HTR-8/SVneo (cell line): ENCODE results near the gene RABEP1.
"Not testable (repeated sequence)": the region's sequence is repeated elsewhere in the genome, so short reads cannot be mapped to it uniquely, and the experiment has no call there.

Experiments used
- DNase-seq: peaks from one replicate; pipeline ENCODE4 v3.0.0; 2011; ENCODE audit warnings: low spot score, mixed read lengths; ENCODE audit not compliant: insufficient read length
- FAIRE-seq: peaks from 2 replicates; lab custom pipeline; 2011; peaks lifted over from hg19 to GRCh38; lab: Jason Lieb, UNC

Gene RABEP1

DNA sequence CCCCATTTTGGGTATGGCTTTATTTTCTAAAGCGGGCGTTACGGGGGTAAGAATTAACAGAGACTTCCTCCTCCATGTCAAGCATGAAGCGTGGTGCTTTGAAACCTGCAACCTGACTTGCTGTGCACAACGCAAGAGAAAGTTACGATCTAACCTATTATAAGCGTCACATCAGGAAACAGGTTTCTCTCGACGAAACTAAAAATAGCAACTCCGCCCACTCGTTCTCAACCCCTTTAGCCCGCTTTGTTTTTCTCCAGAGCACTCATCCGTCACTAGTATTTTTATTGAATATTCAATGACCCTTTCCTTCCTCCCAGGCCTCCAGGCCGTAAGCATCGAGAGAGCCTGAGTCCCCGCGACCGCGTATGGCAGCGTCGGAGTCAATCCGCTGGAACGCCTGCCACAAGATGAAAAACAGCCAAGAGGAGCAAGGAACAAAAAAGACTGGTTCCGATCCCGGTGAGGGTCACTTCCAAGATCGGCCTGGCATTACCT lies 136.8 kb downstream of the RABEP1 start:
- no peak for FAIRE-seq
- no peak for DNase-seq

DNA sequence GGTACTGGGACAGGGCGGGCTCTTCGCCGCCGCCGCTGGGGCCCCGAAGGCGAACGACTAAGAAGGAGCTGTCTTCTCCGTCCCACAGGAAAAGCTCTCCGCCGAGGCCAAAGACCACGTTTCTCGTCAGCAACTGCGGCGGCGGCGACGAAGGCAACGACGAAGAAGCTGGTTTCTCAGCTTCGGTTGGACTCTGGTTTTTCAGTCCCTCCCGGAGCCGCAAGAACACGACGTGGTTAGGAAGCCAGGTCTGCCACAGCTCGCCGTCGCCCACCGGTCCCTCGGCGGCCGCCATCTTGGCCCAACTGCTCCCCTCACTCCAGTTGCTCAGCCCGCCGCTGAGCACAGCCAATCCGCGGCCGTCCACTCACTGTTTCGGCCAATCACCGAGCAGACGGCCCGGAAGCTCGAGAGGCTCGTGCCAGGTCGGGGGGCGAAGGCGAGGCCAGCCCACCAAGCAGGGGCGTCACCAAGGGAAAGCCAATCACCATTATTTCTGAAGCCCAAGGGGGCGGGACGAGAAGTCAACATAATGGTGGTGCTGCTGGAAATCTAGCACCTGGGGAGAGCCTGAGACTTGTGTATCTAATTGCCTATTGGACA lies 137.4 kb downstream of the RABEP1 start, which contains the start of gene NUP88:
Gene NUP88 (minus strand): TSS at position 307 of the 603 bp plus-strand sequence. CDS start 12 bp downstream, at position 295.
- FAIRE-seq (peak; percentile 96), DNase-seq (peak; percentile 99)

DNA sequence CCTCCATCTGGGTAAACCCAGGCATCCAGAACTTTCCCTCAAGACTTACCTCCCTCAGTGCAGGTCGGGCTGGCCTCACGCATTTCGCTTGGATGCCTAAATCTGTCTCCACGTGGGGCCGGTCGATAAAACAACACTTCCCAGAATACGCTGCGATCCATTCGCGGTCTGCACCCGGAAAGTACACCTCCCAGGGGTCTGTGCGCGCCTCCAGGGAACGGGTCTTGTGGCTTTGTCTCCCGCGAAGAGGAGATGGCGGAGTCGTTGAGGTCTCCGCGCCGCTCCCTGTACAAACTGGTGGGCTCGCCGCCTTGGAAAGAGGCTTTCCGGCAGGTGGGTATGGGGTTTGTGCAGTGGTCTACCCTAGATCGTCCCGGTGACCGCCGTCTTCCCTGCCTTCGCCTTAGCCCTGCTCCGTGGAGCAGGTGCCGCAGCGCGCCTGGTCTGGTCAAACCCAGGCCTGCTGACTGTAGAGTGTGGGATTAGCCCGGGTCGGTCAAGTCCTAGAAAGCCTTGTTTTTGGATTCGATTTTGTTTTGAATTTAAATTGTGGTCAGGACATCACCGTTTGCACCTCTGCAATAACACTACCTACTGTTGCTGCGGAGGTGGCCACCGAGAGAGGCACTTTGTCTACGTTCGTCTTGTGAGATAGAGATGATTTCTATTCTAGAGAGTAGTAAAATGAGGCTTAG lies 138.0 kb downstream of the RABEP1 start, which contains the start of gene RPAIN:
Gene RPAIN (plus strand): TSS at position 224 of the 695 bp plus-strand sequence. CDS start 29 bp downstream, at position 253.
- peak; percentile 95 for DNase-seq
- FAIRE-seq = peak; percentile 57

- DNase-seq = peak; percentile 40
- FAIRE-seq = no peak
Observed at GRCh38 chr17:5422505-5422904, 140.4 kb downstream of the RABEP1 start.

DNA sequence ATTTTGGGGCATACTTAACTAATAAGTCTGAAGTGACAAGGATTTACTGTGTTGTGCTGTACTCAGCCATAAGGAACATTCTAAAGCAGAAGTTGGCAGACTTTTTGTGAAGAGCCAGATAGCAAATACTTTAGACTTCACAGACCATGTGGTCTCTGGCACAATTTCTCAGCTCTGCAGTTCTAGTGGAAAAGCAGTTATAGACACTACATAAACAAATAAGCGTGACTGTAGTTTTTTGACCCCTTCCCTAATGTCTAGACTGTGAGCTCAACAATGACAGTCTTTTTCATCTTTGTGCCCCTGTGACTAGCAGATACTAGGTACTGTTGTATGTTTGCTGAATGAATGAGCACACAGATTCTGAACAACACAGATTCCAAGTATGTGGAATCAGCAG lies 142.8 kb downstream of the RABEP1 start:
- FAIRE-seq = no peak
- DNase-seq = no peak

DNA sequence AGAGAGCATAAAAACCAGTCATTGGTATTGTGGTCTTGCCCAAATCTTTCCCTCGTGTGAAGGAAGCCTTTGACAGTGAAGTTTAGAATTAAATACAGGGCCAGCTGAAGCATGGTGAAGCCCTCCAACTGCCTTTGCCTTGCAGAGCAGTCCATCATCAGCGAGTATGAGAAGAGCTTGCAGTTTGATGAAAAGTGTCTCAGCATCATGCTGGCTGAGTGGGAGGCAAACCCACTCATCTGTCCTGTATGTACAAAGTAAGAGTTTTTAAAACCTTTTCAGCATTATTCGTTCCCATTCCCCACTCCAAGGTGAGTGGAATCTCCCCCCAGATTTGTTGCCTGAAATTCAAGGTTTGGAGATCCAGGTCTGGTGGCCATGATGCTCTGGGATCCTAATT lies 143.7 kb downstream of the RABEP1 start:
- FAIRE-seq = no peak
- no peak for DNase-seq

DNA sequence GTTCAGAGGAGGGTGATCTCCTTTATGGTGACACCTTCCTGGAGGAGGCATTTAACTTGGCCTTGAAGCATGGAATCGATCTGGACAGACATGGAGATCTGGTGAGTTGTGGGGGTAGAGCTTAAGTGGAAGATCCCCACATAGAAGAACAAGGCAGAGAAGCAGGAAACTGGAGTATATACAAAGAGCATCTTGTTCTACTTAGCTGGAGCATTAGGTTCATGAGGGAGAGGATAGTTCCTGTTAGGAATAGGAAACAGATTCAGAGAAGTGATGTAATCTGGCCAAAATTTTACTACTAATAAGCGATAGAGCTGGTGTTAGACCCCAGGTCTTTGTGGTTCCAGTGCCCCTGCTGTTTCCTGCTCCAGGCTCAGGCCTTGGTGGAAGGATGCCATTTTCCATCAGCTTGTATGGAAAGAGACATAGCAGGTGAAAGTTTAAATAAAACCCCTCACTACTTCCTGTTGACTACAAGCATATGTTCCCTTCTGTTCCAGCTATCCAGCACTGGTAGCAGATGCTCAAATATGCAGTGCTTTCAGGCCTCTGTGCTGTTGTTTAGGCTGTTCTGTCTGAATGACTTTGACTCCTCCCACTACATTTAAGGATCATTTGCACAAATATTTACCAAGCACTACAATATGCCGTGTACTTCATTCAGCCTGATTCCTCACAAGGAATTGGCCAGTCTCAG lies 147.3 kb downstream of the RABEP1 start:
- FAIRE-seq (no peak), DNase-seq (no peak)

- FAIRE-seq (no peak), DNase-seq (no peak)
Observed at GRCh38 chr17:5430413-5430999, 148.4 kb downstream of the RABEP1 start.

GRCh38 chr17:5431234-5431633 lies 149.2 kb downstream of the RABEP1 start:
- not testable (repeated sequence) for FAIRE-seq, DNase-seq

DNA sequence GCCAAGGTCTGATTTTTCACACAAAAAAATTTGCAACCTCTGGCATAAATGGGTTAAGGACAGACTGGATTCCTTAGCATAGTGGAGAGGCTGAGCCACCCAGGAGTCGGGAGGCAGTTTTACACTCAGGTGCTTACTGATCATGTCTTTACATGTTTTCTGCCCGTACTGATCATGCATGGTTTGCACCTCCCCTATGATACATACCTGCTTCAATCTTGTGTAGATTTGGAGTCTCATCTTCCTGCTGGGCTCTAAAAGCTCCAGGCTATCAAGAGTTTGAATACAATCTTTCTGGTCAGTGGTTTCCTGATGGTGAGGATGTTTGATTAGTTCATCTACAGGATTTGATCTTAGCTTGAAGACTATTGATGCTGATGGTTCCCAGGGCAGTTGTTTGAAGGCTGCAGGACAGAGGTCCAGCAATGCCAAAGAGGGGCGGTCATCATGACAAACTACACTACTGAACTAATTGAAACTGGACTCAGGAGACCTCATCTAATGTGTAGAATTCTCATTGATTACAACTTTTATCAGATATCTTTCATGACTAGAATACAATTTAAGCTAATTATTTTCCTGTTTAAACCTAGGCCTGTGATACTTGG lies 150.0 kb downstream of the RABEP1 start:
- DNase-seq = no peak
- no peak for FAIRE-seq

DNA sequence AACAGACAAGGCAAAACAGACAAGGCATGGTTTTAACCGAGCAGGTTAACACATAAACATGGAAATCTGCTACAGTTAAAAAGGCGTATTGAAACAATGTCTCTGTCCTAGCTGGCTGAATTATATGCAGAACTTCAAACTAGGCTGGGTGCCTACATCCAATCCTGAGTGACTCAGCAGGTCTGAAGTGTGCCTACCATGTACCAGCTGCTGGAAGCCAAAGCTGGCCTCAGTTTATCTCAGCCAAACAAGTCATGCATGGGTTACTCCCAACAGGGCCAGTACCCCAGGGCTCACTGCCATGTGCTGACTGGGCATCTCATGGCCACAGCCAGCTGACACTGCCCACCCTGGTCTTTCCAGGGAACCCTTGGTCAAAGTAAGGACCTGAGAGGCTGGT lies 152.9 kb downstream of the RABEP1 start:
- DNase-seq (no peak), FAIRE-seq (no peak)
